HG03045 (cell line): Measurements from ENCODE around the gene RANBP2.

Source experiments
- ATAC-seq: cut with Tn5 transposase; IDR thresholded peaks from one replicate; pipeline ENCODE4 v1.9.1; 2021; ENCODE audit warnings: mild to moderate bottlenecking, moderate library complexity; ENCODE audit not compliant: unreplicated experiment

Gene RANBP2

DNA sequence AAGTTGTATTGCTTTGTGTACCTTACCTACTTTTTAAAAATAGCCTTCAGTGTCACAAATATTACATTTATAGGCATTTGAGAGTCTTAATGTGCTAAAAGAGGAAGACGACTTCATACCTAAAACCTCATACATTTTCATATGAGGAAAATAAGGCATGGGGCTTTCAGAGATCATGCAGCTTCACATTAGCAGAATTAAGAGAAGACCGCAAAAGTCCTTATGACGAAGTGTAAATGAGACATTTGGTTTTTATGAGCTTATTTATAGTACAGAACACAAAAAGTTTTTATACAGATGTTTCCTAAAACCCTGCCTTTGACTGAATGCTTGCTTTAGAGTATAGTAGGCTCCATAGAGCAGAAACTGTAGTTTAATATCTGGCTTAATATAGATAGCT, 57.2 kb downstream of the RANBP2 start:
- peak; percentile 72 for ATAC-seq

DNA sequence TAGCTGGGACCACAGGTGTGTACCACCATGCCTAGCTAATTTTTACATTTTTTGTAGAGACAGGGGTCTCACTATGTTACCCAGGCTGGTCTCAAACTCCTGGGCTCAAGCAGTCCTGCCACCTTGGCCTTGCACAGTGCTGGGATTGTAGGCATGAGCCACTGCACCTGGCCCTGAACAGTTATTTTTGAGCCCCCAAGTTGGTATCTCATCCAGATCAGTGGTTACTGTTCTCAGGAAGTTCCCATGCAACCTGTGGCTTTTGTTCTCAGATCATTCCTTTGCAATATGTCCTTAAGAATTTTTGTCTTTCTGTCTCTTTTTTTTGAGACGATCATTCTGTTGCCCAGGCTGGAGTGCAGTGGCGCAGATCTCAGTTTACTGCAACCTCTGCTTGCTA, 59.6 kb downstream of the RANBP2 start:
- no peak for ATAC-seq

DNA sequence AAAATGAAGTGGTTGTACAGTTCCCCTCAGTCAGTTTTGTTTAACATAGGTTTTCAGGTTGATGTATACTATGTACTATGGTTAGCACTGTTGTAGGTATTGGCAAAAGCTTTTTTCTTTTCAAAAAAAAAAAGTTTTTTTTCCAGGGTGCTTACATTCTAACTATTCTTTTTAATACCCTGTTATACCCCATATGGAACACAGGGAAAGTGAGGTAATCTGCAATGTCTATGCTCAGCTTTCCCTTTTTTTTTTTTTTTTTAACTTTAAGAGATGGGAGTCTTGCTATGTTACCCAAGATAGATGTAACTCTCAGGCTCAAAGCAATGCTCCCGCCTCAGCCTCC, 66.7 kb downstream of the RANBP2 start:
- ATAC-seq: no peak

DNA sequence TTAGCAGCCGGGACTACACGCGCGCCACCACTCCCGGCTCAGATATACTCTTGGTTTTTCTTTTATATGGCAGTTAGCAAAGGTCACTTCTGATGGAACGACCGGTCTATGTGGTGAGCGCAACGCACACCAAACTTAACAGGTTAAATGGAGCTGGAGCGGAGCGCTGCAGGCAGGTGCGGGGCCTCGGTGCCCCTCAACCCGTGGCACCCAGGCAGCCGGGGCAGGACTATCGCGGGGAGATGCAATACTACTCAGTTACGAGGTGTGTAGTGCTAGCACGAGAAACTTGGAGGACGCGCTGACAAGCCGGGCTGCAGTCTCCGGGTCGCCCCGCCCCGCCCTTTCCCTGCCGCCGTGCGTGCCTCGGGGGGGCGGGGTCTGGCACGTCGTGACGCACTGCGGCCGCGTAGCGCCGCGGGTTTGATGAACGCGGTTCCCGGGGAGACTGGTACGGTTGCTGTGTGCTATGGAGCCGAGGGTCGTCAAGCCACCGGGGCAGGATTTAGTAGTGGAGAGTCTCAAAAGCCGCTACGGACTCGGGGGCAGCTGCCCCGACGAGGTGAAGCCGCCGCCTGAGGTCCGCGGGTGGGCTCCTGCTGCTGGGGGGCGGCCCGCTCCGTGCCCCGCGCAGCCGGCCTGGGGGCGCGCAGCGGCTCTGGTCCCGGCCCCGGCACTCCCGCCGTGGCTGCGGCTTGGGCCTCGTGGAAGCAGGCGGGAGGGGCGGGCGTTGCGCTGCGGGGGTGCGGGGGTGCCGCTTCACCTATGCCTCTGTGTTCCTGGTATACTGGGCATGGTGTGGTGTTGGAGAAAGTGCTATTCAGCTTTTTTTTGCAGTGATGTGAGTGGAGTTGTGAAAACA, 67.3 kb downstream of the RANBP2 start, which contains the start of gene CCDC138:
Gene CCDC138, plus strand, starts transcription at position 418 of the 862 bp plus-strand sequence. Its CDS starts 52 bp downstream, at position 470.
- peak; percentile 95 for ATAC-seq

DNA sequence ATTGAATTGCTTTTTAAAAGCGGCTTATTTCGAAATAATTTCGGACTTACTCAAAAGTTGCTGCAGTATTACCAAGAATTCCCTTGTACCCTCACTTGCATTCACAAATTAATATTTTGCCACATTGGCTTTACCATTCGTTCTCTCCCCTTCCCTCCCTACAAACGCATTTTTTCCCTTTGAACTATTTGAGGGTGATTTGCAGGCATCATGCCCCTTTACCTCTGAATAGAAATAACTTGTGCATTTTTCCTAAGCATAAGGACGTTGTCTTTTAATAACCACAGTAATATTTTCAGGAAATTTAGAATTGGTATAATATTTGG, 67.9 kb downstream of the RANBP2 start:
- ATAC-seq: no peak

DNA sequence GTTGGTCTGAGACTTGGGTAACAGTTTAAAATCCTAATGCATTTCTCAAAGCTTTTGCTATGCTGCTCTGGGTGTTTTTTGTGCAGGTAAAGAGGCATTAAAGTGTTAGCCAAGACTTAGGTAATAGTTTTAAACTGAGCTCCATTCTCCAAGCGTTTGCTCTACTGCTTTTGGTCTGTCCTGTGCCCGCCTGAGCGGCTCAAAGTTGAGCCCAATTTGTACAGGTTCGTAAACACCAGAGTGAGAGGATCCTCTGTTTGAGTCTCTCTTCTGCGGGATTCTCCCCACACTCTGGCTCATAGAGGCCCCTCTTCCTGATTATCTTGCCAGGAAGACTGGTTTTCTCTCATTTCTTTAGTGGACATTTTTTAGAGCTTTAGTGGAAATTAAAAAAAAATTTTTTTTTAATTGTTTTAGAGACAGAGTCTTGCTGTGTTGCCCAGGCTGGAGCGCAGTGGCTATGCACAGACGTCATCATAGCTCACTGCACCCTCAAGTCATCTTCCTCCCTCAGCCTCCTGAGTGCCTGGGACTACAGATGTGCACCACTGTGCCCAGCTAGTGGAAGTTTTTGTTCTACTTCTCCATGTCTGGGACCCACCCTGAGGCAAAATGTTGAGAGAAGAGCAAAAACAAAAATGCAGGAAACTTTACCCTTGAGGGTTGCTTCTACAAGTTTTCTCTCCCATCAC, 83.9 kb downstream of the RANBP2 start:
- ATAC-seq: no peak

DNA sequence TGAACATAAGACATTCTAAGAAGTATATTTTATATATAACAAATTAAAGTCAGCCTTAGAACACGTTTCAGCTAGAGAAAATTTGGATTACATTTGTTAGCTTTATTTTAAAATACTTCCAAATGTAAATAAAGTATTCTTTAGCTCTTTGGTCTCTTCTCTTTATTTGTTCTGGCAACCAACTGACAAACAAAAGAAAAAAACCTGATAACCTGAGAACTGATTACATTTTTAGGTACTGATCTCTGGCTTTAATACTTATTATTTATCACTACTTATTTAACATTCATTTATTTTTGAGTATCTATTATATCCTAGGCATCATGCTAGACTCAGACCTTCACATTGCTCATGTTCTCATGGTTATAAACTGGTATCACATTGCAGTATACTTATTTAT, 85.8 kb downstream of the RANBP2 start:
- no peak for ATAC-seq

DNA sequence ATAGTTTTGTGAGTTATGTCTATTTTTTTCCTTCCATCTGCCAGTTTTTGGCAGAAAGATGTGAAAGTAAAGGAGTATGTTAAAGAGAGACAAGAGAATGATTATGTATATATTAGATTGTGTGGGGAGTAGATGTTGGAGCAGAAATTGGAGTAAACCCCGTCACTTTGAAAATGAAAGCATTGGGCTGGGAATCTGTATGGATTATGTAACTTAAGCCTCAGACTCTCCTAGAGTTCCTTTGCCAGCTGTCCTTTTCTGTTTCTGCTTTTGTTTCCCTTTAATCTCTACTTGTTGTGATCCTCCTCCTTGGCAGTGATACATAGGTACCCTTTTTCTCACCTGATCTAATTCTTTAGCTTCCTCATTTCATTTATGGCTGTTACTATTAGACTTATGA, 86.5 kb downstream of the RANBP2 start:
- ATAC-seq: no peak

DNA sequence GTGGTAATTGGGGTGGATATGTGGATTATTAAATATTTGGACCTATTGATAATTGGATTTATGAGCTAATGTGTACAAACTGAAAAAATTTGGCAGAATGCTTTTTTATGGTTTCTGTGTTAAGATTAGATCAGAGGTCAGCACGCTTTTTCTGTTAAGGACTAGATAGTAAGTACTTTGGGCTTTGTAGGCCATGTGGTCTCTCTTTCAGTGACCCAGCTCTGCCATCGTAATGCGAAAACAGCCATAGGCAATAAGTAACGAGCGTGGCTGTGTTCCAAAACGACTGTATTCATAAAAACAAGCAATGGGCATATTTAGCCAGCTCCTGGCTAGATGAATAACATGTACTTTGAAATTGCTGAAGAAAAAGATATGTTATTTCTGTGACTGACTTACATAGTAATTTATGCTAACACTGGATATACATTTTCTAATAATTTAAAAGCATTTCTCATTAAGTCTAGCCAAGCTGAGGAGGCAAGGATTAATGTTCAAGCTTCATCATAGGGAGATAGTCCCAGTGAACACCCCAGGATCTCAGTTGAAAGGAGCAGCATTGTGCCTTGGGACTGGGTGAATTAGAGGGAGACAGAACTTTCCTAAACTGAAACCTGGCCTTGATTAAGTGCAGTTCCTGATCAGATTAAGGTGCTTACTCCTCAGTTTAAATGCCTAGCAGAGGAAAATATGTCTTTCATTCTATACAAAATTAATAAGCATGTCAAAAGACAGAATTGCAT, 87.3 kb downstream of the RANBP2 start:
- no peak for ATAC-seq

DNA sequence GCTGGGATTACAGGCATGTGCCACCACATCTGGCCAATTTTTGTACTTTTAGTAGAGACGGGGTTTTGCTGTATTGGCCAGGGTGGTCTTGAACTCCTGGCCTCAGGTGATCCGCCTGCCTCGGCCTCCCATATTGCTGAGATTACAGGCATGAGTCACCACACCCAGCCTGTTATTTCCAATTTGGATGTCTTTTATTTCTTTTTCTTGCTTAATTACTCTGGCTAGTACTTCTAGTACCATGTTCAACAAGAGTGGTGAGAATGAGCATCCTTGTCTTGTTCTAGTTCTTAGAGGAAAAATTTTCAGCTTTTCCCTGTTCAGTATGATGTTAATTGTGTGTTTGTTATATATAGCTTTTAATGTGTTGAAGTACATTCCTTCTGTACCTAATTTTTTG, 90.7 kb downstream of the RANBP2 start:
- no peak for ATAC-seq

DNA sequence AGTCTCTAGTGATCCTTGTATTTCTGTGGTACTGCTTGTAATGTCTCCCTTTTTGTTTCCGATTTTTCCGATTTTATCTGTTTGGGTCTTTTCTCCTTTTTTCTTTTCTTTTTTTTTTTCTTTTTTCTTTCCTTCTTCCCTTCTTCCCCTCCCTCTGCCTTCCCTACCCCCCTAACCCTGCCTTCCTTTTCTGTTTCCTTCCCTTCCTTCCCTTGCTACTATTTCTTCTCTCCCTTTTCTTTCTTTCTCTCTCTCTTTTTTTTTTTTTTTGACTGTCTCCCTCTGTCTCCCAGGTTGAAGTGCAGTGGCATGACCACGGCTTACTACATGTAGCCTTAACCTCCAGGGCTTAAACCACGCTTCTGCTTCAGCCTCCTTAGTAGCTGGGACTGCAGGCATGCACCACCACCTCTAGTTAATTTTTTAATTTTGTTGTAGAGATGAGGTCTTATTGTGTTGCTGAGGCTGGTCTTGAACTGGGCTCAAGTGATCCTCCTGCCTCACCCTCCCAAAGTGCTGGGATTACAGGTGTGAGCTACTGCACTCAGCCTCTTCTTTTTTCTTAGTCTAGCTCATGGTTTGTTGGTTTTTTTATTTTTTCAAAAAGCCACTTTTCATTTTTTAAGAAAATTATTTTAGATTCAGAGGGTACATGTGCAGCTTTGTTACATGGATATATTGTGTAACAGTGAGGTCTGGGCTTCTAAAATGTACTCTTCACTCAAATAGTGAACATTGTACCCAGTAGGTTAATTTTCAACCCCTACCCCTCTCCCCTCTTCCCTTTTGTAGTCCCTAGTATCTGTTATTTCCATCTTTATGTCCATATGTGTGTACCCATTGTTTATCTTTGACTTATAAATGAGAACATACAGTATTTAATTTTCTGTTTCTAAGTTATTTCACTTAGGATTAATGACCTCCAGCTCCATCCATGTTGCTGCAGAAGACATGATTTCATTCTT, 92.0 kb downstream of the RANBP2 start:
- ATAC-seq: no peak

DNA sequence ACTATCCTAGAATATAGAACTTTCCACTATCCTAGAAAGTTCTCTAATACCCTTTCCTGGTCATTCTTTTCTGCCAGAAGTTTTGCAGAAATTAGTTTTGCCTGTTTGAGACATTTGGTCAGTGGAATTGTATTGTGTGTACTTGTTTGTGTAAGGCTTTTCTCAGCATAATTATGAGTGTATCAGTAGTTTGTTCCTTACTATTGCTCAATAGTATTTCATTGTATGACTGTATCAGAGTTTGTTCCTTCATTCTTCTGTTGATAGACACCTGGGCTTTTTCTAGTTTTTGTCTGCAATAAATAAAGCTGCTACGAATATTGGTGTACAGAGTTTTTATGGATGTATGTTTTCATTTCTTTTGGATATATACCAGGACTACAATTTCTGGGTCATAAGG, 94.5 kb downstream of the RANBP2 start:
- no peak for ATAC-seq

DNA sequence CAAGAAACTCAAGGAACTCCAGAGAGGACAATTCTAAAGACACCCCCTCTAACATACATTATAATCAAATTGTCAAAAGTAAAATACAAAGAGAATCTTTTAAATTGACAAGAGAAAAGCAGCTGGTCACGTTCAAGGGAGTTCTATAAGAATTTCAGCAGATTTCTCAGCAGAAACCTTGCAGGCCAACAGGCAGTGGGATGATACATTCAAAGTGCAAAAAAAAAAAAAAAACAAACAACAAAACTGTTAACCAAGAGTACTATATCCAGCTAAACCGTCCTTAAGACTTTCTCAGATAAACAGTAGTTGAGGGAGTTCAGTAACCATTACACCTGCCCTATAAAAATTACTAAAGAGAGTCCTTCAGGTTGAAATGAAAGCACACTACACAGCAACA, 101.2 kb downstream of the RANBP2 start:
- no peak for ATAC-seq

DNA sequence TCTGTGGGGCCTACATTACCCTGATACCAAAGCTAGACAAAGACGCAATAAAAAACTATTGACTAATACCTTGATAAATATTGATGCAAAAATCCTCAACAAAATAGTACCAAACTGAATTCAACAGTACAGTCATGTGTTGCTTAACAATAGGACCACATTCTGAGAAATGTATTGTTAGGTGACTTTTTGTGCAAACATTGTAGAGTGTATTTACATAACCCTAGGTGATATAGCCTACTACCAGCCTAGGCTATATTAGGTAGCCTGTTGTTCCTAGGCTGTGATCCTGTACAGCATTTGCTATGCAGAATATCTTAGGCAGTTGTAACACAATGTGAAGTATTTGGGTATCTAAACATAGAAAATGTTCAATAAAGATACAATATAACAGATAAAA, 104.0 kb downstream of the RANBP2 start:
- ATAC-seq: no peak

DNA sequence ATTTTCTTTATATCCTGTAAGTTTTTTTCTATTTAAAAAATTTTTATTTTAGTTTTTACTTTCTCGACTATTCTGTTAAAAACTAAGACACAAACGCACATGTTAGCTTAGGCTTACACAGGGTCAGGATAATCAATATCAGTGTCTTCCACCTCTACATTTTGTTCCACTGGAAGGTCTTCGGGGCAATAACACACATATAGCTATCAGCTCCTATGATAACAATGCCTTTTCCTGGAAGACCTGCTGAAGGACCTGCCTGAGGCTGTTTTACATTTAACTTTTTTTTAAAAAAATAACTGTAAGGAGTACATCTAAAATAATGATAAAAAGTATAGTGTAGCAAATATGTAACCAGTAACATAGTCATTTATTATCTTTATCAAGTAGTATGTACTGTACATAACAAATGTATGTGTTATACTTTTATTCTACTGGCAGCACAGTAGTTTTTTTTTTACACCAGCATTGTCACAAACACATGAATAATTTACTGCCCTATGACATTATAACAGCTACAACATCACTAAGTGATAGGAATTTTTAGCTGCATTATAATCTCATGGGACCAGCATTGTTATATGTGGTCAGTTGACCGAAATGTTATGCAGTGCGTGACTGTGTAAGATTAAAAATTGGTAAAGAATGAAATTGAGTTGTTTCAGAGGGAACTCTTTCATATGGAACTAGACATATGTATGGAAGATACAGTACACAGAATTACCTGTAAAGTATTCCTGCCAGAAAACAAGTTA, 105.2 kb downstream of the RANBP2 start:
- no peak for ATAC-seq

DNA sequence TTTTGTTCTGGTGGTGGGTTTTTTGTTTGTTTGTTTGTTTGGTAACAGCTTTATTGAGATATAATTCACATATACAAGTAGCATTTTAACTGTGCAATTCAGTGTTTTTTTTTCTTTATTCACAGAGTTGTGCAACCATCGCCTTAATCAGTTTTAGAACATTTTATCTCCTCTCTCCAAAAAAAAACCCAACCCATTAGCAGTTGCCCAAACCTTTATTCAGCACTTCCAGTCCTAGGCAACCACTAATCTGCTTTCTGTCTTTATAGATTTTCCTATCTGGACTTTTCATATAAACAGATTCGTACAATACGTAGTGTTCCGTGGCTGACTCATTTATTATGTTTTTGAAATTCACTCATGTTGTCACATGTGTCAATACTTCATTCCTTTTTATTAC, 106.0 kb downstream of the RANBP2 start:
- ATAC-seq: no peak

DNA sequence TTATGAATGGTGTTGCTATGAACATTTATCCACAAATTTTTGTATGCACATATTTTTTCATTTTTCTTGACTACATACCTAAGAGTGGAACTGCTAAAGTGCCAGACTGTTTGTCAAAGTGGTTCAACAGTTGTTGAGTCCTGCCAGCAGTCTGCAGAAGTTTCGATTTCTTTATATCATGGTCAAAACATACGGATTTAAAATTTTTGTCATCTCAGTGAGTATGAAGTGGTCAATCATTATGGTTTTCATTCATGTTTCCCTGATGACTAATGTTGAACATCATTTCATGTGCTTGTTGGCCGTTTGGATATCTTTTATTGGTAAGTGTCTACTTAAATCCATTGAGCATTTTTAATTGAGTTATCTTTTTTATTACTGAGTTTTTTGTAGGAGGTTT, 106.5 kb downstream of the RANBP2 start:
- ATAC-seq: no peak

DNA sequence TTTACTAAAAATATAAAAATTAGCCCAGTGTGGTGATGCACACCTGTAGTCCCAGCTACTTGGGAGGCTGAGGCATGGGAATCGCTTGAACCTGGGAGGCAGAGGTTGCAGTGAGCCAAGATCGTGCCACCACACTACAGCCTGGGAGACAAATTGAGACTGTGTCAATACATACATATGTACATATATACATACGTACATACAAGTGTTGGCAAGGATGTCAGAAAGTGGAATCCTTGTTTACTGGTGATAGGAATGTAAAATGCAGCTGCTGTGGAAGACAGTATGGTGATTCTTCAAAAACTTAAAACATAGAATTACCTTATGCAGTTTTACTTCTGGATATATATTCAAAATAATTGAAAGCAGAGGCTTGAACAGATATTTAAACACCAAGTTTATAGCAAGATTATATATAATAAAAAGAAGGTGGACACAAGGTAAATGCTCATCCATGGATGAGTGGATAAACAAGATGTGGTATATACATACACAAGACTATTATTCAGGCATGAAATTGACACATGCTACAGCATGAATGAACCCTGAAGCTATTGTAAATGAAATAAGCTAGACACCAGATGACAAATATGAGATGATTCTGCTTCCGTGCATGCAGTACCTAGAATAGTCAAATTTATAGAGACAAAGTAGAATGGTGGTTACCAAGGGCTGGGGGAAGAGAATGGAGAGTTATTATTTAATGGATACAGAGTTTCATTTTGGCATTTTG, 110.5 kb downstream of the RANBP2 start:
- ATAC-seq: no peak

DNA sequence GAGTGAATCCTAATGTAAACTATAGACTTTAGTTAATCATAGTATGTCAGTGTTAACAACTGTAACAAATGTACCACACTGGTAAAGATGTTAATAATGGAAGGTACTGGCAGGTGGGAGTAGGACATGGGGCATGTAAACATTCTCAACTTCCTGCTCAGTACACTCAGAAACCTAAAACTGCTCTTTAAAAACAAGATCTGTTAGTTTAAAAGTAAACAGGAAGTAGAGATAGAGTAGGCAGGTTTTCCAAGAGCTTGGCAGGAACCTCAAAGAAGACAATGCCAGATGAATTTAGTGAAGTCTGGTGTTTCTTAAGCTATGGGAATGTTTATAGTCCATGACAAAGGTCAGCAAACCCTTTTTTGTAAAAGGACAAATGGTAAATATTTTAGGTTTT, 113.9 kb downstream of the RANBP2 start:
- ATAC-seq: no peak
